NT2/D1 (cell line): ENCODE data around the gene LIG1.

Experiments
- SUZ12 ChIP-seq: IDR thresholded peaks from 2 replicates; pipeline ENCODE4 v1.6.1; 2011; ENCODE audit not compliant: insufficient read length, insufficient read depth; ENCODE audit errors: extremely low read depth
- YY1 ChIP-seq: IDR thresholded peaks from 2 replicates; pipeline ENCODE4 v1.6.1; 2011; ENCODE audit not compliant: insufficient read length, insufficient read depth
- ZNF274 ChIP-seq: IDR thresholded peaks from 2 replicates; pipeline ENCODE4 v1.6.1; 2011; ENCODE audit warnings: mild to moderate bottlenecking, low read depth, low read length

- TF ChIP-seq YY1 (no peak), SUZ12 (no peak), ZNF274 (no peak)
Observed at GRCh38 chr19:48181505-48181904, 11.4 kb upstream of the LIG1 start.
